Neuronal stem cell (in vitro differentiated cells): Measurements from ENCODE around the gene STX1B.
A peak's percentile ranks its signal among the peaks of the same experiment; 100 is the strongest.

Experiments
- DNase-seq: peaks from one replicate; pipeline ENCODE4 v3.0.0-alpha.2; 2013; ENCODE audit warnings: low spot score
- H2AFZ ChIP-seq: one replicate; pipeline ENCODE4 v1.6.1; 2013; ENCODE audit warnings: mild to moderate bottlenecking, low read length, inconsistent platforms
- H2AK5ac ChIP-seq: 2 replicates; pipeline ENCODE4 v1.6.1; 2013; ENCODE audit warnings: low read depth, mild to moderate bottlenecking, inconsistent platforms, low read length, moderate library complexity, mixed read lengths
- H2BK120ac ChIP-seq: 2 replicates; pipeline ENCODE4 v1.6.1; 2013; ENCODE audit warnings: low read depth, mild to moderate bottlenecking, inconsistent platforms, low read length, moderate library complexity, mixed read lengths
- H2BK12ac ChIP-seq: one replicate; pipeline ENCODE4 v1.6.1; 2013; ENCODE audit warnings: low read length, inconsistent platforms
- H2BK15ac ChIP-seq: 2 replicates; pipeline ENCODE4 v1.6.1; 2013; ENCODE audit warnings: mild to moderate bottlenecking, low read length, inconsistent platforms, mixed read lengths
- H2BK5ac ChIP-seq: one replicate; pipeline ENCODE4 v1.6.1; 2013; ENCODE audit warnings: inconsistent platforms, mild to moderate bottlenecking, low read length, moderate library complexity
- H3K14ac ChIP-seq: one replicate; pipeline ENCODE4 v1.6.1; 2013; ENCODE audit warnings: low read length, inconsistent platforms
- H3K18ac ChIP-seq: 2 replicates; pipeline ENCODE4 v1.6.1; 2013; ENCODE audit warnings: low read length, inconsistent platforms
- H3K23ac ChIP-seq: 2 replicates; pipeline ENCODE4 v1.6.1; 2013; ENCODE audit warnings: low read depth, mild to moderate bottlenecking, mixed read lengths, low read length, inconsistent platforms; ENCODE audit not compliant: poor library complexity
- H3K27ac ChIP-seq: replicated peaks from 3 replicates; pipeline ENCODE4 v1.5.1; 2013; ENCODE audit warnings: low read length, inconsistent platforms
- H3K27me3 ChIP-seq, 3 experiments: 2 replicates each; pipeline ENCODE4 v1.6.1; 2013; ENCODE audit warnings: low read length in 3 of 3, mild to moderate bottlenecking in 2 of 3, inconsistent platforms in 1 of 3, low read depth in 1 of 3, mixed read lengths in 1 of 3, moderate library complexity in 1 of 3; ENCODE audit not compliant: control insufficient read depth in 3 of 3, insufficient read depth in 3 of 3
- H3K36me3 ChIP-seq, 2 donors: replicated peaks in 1 of 2; 2 replicates each; pipeline ENCODE4 v1.6.1; 2013; ENCODE audit warnings: low read length in 2 of 2; ENCODE audit not compliant: control insufficient read depth in 2 of 2, insufficient read depth in 2 of 2
- H3K4ac ChIP-seq: 2 replicates; pipeline ENCODE4 v1.6.1; 2013; ENCODE audit warnings: inconsistent platforms, mild to moderate bottlenecking, low read length, moderate library complexity
- H3K4me1 ChIP-seq, 2 donors: 1 replicate in 1 of 2; 2 replicates in 1 of 2; pipeline ENCODE4 v1.6.1; 2013; ENCODE audit warnings: low read length in 2 of 2, low read depth in 1 of 2; ENCODE audit not compliant: control insufficient read depth in 2 of 2, insufficient read depth in 1 of 2
- H3K4me2 ChIP-seq: one replicate; pipeline ENCODE4 v1.6.1; 2013; ENCODE audit warnings: mild to moderate bottlenecking, low read length, inconsistent platforms; ENCODE audit not compliant: insufficient read depth, poor library complexity, severe bottlenecking
- H3K4me3 ChIP-seq, 2 donors: 2 replicates each; pipeline ENCODE4 v1.5.1; 2013; ENCODE audit warnings: low read length in 2 of 2, mild to moderate bottlenecking in 2 of 2, inconsistent platforms in 1 of 2, moderate library complexity in 1 of 2
- H3K79me1 ChIP-seq: one replicate; pipeline ENCODE4 v1.6.1; 2013; ENCODE audit warnings: low read depth, mild to moderate bottlenecking, inconsistent platforms, low read length, moderate library complexity
- H3K9ac ChIP-seq: one replicate; pipeline ENCODE4 v1.6.1; 2013; ENCODE audit warnings: mild to moderate bottlenecking, low read depth, low read length, inconsistent platforms; ENCODE audit not compliant: poor library complexity
- H3K9me3 ChIP-seq, 2 donors: replicated peaks in 1 of 2; 2 replicates each; pipeline versions ENCODE3 to v1.6.1; 2013; ENCODE audit warnings: low read length in 2 of 2, mild to moderate bottlenecking in 2 of 2, inconsistent platforms in 1 of 2, low read depth in 1 of 2, mixed read lengths in 1 of 2, moderate library complexity in 1 of 2; ENCODE audit not compliant: control insufficient read depth in 2 of 2, insufficient read depth in 1 of 2
- H4K8ac ChIP-seq: one replicate; pipeline ENCODE4 v1.6.1; 2013; ENCODE audit warnings: low read depth, mild to moderate bottlenecking, inconsistent platforms, low read length, moderate library complexity
- H4K91ac ChIP-seq: one replicate; pipeline ENCODE4 v1.6.1; 2013; ENCODE audit warnings: low read length, low read depth, mild to moderate bottlenecking, inconsistent platforms; ENCODE audit not compliant: poor library complexity
- WGBS, 2 donors: extraction: QIAGEN DNeasy Blood & Tissue Kit; methylation state at CpG; one replicate each; pipeline ENCODE4 v1.1.7; 2013; ENCODE audit warnings: missing lambda C conversion rate in 2 of 2, mixed read lengths in 1 of 2; ENCODE audit not compliant: insufficient read length in 2 of 2, insufficient replicate concordance in 1 of 2; ENCODE audit errors: extremely low coverage in 2 of 2; 5-methylcytosine and 5-hydroxymethylcytosine counted together

The STX1B gene

GRCh38 chr16:30989469-30990047, 20.9 kb downstream of the STX1B start:
- Histone ChIP-seq H3K4ac (no peak overlapping the region), H2AFZ (no peak overlapping the region), H3K4me1 (peaks cover 4 to 5% of the 10 kb centered on the region in 2 donors), H3K23ac (peak overlapping the region; percentile 68), H3K9me3 (no peaks in the 10 kb centered on the region), H4K8ac (no peak overlapping the region), H2AK5ac (no peak overlapping the region), H3K79me1 (no peaks in the 10 kb centered on the region), H2BK5ac (peak overlapping the region; percentile 53), H3K9ac (no peak overlapping the region), H3K27ac (no peak overlapping the region), H3K27me3 (no peaks in the 10 kb centered on the region), H2BK120ac (no peak overlapping the region), H4K91ac (no peak overlapping the region), H3K36me3 (peaks cover 3 to 10% of the 10 kb centered on the region in 2 donors), H2BK12ac (no peak overlapping the region), H3K18ac (no peak overlapping the region), H3K14ac (no peak overlapping the region), H3K4me2 (no peak overlapping the region), H2BK15ac (peak overlapping the region; percentile 64), H3K4me3 (peak overlapping the region in 1 of 2 donors; percentile 56)
- no CpG with 5 or more reads among the region's 23 CpGs for WGBS, 2 donors
- DNase-seq: no peak

DNA sequence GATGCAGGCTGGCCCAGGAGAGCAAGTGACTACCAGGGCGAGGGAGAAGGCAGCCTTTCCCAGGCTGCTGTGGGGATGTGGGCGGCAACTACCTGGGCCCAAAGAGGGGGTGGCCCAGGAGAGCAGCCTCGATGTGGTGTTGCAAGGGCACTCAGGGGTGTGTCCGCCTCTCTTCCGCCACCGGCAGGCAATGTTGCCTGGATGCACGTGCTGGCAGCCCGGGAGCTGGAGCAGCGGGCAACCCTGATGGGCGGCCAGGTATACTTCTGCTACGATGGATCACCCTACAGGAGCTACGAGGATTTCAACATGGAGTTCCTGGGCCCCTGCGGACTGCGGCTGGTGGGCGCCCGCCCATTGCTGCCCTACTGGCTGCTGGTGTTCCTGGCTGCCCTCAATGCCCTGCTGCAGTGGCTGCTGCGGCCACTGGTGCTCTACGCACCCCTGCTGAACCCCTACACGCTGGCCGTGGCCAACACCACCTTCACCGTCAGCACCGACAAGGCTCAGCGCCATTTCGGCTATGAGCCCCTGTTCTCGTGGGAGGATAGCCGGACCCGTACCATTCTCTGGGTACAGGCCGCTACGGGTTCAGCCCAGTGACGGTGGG, 22.8 kb downstream of the STX1B start:
- Histone ChIP-seq H4K91ac (peak overlapping the region; percentile 43), H2BK12ac (no peak overlapping the region), H2AK5ac (no peak overlapping the region), H2BK5ac (no peak overlapping the region), H3K27me3 (no peaks in the 10 kb centered on the region), H3K14ac (no peak overlapping the region), H2BK15ac (no peak overlapping the region), H3K4me1 (peaks cover 4 to 5% of the 10 kb centered on the region in 2 donors), H2BK120ac (peak overlapping the region; percentile 81), H3K23ac (peak overlapping the region; percentile 73), H3K4me3 (no peak overlapping the region), H3K9ac (peak overlapping the region; percentile 50), H3K79me1 (peaks cover 2% of the 10 kb centered on the region), H3K9me3 (no peaks in the 10 kb centered on the region), H3K4ac (no peak overlapping the region), H3K4me2 (no peak overlapping the region), H2AFZ (no peak overlapping the region), H3K36me3 (peaks cover 17 to 22% of the 10 kb centered on the region in 2 donors), H4K8ac (no peak overlapping the region), H3K27ac (no peak overlapping the region), H3K18ac (peak overlapping the region; percentile 19)
- no CpG with 5 or more reads among the region's 30 CpGs for WGBS, 2 donors
- no peak for DNase-seq

GRCh38 chr16:30986129-30986991, 24.1 kb downstream of the STX1B start:
- H4K91ac ChIP-seq: peak overlapping the region; percentile 75
- H3K4me3 ChIP-seq: no peak overlapping the region
- no peak overlapping the region for H2BK15ac ChIP-seq
- no CpG with 5 or more reads among the region's 29 CpGs for WGBS, 2 donors
- H4K8ac ChIP-seq: peak overlapping the region; percentile 43
- H3K9ac ChIP-seq: no peak overlapping the region
- H3K27me3 ChIP-seq: no peaks in the 10 kb centered on the region
- peak overlapping the region; percentile 18 for H3K4me2 ChIP-seq
- no peak overlapping the region for H2BK120ac ChIP-seq
- peak overlapping the region; percentile 49 for H2AK5ac ChIP-seq
- peaks cover 21 to 32% of the 10 kb centered on the region in 2 donors for H3K36me3 ChIP-seq
- peak overlapping the region; percentile 56 for H3K23ac ChIP-seq
- H2AFZ ChIP-seq: no peak overlapping the region
- no peak overlapping the region for H3K14ac ChIP-seq
- H2BK5ac ChIP-seq: no peak overlapping the region
- H3K27ac ChIP-seq: no peak overlapping the region
- H2BK12ac ChIP-seq: peak overlapping the region; percentile 58
- H3K79me1 ChIP-seq: peaks cover 2% of the 10 kb centered on the region
- H3K4ac ChIP-seq: no peak overlapping the region
- H3K9me3 ChIP-seq: no peaks in the 10 kb centered on the region
- peaks cover 4 to 5% of the 10 kb centered on the region in 2 donors for H3K4me1 ChIP-seq
- H3K18ac ChIP-seq: peak overlapping the region; percentile 50
- DNase-seq: no peak
